Testis (tissue), 3 donors: Measurements from ENCODE around the gene METTL16. TPM values are rescaled to one million over a fixed set of nuclear protein-coding genes. Genes with fewer than 3 reads are reported as not detected.

ENCODE experiments used
- DNase-seq: peaks from one replicate; pipeline ENCODE4 v3.0.0-alpha.2; 2019
- H3K27ac ChIP-seq, 2 donors: fragments of 200-600 bp; sonication (generic); one replicate each; pipeline ENCODE4 v1.5.1; 2019
- H3K27me3 ChIP-seq: fragments of 200-600 bp; sonication (generic); one replicate; pipeline ENCODE4 v1.5.1; 2019
- H3K36me3 ChIP-seq: fragments of 200-600 bp; sonication (generic); one replicate; pipeline ENCODE4 v1.5.1; 2017; ENCODE audit warnings: low read depth; ENCODE audit errors: missing control alignments
- H3K4me1 ChIP-seq: fragments of 200-600 bp; sonication (generic); one replicate; pipeline ENCODE4 v1.5.1; 2019
- H3K4me3 ChIP-seq, 2 donors: fragments of 200-600 bp; sonication (generic); one replicate each; pipeline ENCODE4 v1.5.1; 2017 to 2019
- H3K9me3 ChIP-seq: fragments of 200-600 bp; sonication (generic); one replicate; pipeline ENCODE4 v1.5.1; 2017
- POLR2A ChIP-seq: fragments of 450-650 bp; IDR thresholded peaks from one replicate; pipeline ENCODE4 v1.6.1; 2017; ENCODE audit warnings: antibody characterized with exemption, mild to moderate bottlenecking, moderate library complexity
- WGBS, 2 donors: methylation state at CpG; one replicate each; pipeline ENCODE4 v1.1.5; 2018; 5-methylcytosine and 5-hydroxymethylcytosine counted together
- intact Hi-C: fragments of 100-400 bp; cut with DNase I; formaldehyde crosslinking; loops from one replicate; pipeline ENCODE4 v1.15.1; 2023; ENCODE audit warnings: low total_unique reads
- polyA plus RNA-seq: library from polyadenylated mRNA; stranded (reverse); fragments of 350-450 nt; fragmentation: Illumina TruSeq; extraction: RNeasy Lipid Tissue Mini Kit (QIAGEN cat#74804); gene quantifications from one replicate; pipeline ENCODE4 v1.2.3, GENCODE V29; 2014; ENCODE audit warnings: low read depth, low replicate concordance; ENCODE audit not compliant: insufficient read depth
- total RNA-seq, 2 donors: library from RNA; depleted of rRNA; stranded (reverse); fragments of >200 nt; gene quantifications; one replicate each; pipeline ENCODE4 v1.2.3, GENCODE V29; 2016
- TF ChIP-seq, protein P1 (sequence below), 3 experiments: fragments of 450-650 bp in 2 of 3; fragments of 200-600 bp in 1 of 3; sonication (generic) in 1 of 3; IDR thresholded peaks; one replicate each; pipeline ENCODE4 v1.5.1; 2016 to 2019; ENCODE audit warnings: antibody characterized with exemption in 3 of 3, mild to moderate bottlenecking in 2 of 3, moderate library complexity in 1 of 3

METTL16 gene
- total and polyA plus RNA-seq, 3 donors from 2014 or later, result 23.1 to 53.6 (median 42.7) TPM

DNA sequence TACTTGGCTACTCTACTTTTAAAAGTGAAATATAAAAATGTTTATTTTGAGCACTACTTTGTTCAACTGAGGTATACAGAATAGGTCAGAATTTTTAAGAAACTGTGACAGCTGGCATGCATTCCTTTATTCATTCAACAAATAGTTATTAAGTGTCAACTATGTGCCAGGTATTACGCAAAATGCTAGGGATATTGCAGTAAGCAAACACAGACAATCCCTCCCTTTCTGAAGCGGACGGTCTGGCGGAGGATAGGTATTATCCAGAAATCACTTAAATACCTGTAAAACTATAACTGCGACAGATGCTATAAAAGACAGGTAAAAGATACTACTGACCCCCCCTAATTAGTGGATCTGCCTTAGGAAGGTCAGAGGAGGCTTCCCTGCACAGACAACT lies 26.1 kb downstream of the METTL16 start:
- Histone ChIP-seq H3K4me1 (peaks cover 24% of the 10 kb centered on the region), H3K27ac (peak overlapping the region; percentile 34 to 45), H3K9me3 (no peaks in the 10 kb centered on the region), H3K27me3 (no peaks in the 10 kb centered on the region), H3K4me3 (no peak overlapping the region), H3K36me3 (no peaks in the 10 kb centered on the region)
- no peak for TF ChIP-seq POLR2A
- TF ChIP-seq, protein P1, sequence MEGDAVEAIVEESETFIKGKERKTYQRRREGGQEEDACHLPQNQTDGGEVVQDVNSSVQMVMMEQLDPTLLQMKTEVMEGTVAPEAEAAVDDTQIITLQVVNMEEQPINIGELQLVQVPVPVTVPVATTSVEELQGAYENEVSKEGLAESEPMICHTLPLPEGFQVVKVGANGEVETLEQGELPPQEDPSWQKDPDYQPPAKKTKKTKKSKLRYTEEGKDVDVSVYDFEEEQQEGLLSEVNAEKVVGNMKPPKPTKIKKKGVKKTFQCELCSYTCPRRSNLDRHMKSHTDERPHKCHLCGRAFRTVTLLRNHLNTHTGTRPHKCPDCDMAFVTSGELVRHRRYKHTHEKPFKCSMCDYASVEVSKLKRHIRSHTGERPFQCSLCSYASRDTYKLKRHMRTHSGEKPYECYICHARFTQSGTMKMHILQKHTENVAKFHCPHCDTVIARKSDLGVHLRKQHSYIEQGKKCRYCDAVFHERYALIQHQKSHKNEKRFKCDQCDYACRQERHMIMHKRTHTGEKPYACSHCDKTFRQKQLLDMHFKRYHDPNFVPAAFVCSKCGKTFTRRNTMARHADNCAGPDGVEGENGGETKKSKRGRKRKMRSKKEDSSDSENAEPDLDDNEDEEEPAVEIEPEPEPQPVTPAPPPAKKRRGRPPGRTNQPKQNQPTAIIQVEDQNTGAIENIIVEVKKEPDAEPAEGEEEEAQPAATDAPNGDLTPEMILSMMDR (IDR thresholded peaks at IDR 0.05), result no peak
- intact Hi-C loops, result no loop called here
- no peak for DNase-seq
- WGBS, 2 donors, result 76 to 85% methylated on average over 5 of the region's 5 CpGs

DNA sequence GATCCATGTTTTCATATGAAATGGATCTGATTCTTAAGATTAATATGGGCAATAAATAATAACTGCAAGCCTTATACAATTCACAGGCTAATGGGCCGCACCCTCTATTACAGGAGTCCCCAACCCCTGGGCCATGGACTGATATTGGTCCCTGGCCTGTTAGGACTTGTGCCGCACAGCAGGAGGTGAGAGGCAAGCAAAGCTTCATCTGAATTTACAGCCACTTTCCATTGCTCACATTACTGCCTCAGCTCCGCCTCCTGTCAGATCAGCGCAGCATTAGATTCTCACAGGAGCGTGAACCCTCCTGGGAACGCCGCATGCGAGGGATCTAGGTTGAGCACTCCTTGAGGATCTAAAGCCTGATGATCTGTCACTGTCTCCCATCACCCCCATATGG lies 26.8 kb downstream of the METTL16 start:
- Histone ChIP-seq H3K9me3 (no peaks in the 10 kb centered on the region), H3K4me3 (no peak overlapping the region), H3K27ac (peak overlapping the region; percentile 15 to 34), H3K36me3 (no peaks in the 10 kb centered on the region), H3K27me3 (no peaks in the 10 kb centered on the region), H3K4me1 (peaks cover 21% of the 10 kb centered on the region)
- no peak for TF ChIP-seq POLR2A
- TF ChIP-seq, protein P1 (IDR thresholded peaks at IDR 0.05), result no peak
- DNase-seq, result no peak
- intact Hi-C loops, result no loop called here
- WGBS, 2 donors, result 90 to 93% methylated on average over 8 of the region's 8 CpGs

DNA sequence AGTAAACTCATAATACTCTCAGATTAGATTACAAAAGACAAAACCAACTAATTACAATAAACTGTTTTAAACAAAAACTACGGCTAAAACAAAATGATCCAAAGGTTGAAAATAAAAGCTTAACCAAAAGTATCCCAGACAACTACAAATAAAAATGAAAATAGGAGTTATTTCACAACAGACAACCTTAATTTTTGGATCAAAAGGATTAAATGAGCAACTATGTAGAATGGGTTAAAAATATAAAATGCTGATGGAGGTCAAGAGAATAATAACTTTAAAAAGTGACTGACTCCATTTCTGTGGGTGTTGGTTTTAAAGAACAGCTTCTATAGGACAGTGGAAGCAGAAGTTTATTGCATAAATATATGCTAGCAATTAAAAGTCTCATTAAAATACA lies 28.6 kb downstream of the METTL16 start:
- H3K27ac ChIP-seq, result no peak overlapping the region
- no peaks in the 10 kb centered on the region for H3K27me3 ChIP-seq
- H3K4me1 ChIP-seq, result peaks cover 21% of the 10 kb centered on the region
- no peaks in the 10 kb centered on the region for H3K36me3 ChIP-seq
- intact Hi-C loops, result no loop called here
- no peaks in the 10 kb centered on the region for H3K9me3 ChIP-seq
- 75 to 82% methylated on average over 1 of the region's 1 CpG for WGBS, 2 donors
- TF ChIP-seq, protein P1 (IDR thresholded peaks at IDR 0.05), result no peak
- no peak for TF ChIP-seq POLR2A
- DNase-seq, result no peak
- no peak overlapping the region for H3K4me3 ChIP-seq

DNA sequence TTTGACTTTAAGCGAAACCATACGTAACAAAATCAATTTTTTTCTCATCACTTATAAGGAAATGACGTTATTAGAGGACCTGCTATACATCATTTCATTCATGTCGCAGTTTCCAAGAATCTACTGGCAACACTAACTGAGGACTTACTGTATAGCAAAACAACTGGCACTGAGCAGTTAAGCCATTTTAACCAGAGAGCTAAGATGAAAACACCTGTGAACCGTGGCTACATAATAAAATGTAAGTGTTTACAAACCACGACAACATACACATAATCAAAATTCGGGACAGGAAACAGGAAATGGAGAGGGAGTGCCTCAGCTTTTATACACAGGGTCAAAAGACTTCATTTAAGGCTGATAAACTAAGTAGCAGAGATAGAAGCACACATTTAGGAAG lies 29.5 kb downstream of the METTL16 start:
- no peak for TF ChIP-seq POLR2A
- TF ChIP-seq, protein P1 (IDR thresholded peaks at IDR 0.05), result no peak
- WGBS, 2 donors, result 76 to 77% methylated on average over 7 of the region's 7 CpGs
- Histone ChIP-seq H3K36me3 (no peaks in the 10 kb centered on the region), H3K4me1 (peaks cover 19% of the 10 kb centered on the region), H3K27ac (no peak overlapping the region), H3K27me3 (no peaks in the 10 kb centered on the region), H3K9me3 (no peaks in the 10 kb centered on the region), H3K4me3 (no peak overlapping the region)
- intact Hi-C loops, result no loop called here
- no peak for DNase-seq

DNA sequence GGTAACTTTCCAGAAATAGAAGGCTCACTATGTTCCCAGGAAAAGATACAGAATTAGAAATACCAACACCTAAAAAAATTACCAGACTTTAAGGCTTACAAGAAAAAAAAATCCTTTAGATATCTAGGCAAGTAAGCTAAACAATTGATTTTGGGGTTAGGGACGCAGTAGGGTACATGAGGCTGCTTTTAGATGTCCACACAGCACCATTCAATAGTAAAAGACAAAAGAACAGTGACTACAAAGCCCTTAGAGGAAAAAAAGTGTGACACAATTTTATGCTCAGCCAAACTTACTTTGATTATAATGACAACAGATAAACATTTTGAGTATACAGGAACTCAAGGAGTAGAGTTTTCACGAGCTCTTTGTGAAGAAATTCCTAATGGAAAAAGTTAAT lies 29.9 kb downstream of the METTL16 start:
- Histone ChIP-seq H3K27ac (no peak overlapping the region), H3K9me3 (no peaks in the 10 kb centered on the region), H3K4me1 (peaks cover 15% of the 10 kb centered on the region), H3K27me3 (no peaks in the 10 kb centered on the region), H3K4me3 (no peak overlapping the region), H3K36me3 (no peaks in the 10 kb centered on the region)
- no peak for DNase-seq
- WGBS, 2 donors, result 67 to 73% methylated on average over 2 of the region's 2 CpGs
- intact Hi-C loops, result no loop called here
- no peak for TF ChIP-seq POLR2A
- TF ChIP-seq, protein P1 (IDR thresholded peaks at IDR 0.05), result no peak
